Gastrocnemius medialis (tissue), 4 donors: Measurements from ENCODE around the gene DOCK10.

Source experiments
- CTCF ChIP-seq, 5 experiments: fragments of 450-650 bp in 3 of 5; fragments of 200-600 bp in 2 of 5; sonication (generic) in 2 of 5; IDR thresholded peaks in 4 of 5; conservative IDR thresholded peaks in 1 of 5; 1 replicate in 4 of 5; 2 replicates in 1 of 5; pipeline ENCODE4 v1.5.1; 2016 to 2019; ENCODE audit warnings: antibody characterized with exemption in 5 of 5, mild to moderate bottlenecking in 3 of 5, moderate library complexity in 3 of 5
- POLR2A ChIP-seq, 2 donors: fragments of 450-650 bp; IDR thresholded peaks; one replicate each; pipeline ENCODE4 v1.6.1; 2017; ENCODE audit warnings: antibody characterized with exemption in 2 of 2, mild to moderate bottlenecking in 2 of 2, moderate library complexity in 2 of 2

GRCh38 chr2:225022188-225022587, 20.1 kb downstream of the DOCK10 start:
- TF ChIP-seq CTCF (IDR thresholded peaks at IDR 0.05 in 4 of 5, conservative IDR thresholded peaks at IDR 0.05 in 1 of 5) (no peak), POLR2A (IDR thresholded peaks at IDR 0.05) (no peak)
